NCI-H748 treated with DMSO at 0.1 percent for 48 hours (cell line): ENCODE measurements around the gene TRIL.

Experiments used
- DNase-seq: peaks from one replicate; lab custom pipeline; 2025; lab: John Stamatoyannopoulos, UW

Gene TRIL, protein sequence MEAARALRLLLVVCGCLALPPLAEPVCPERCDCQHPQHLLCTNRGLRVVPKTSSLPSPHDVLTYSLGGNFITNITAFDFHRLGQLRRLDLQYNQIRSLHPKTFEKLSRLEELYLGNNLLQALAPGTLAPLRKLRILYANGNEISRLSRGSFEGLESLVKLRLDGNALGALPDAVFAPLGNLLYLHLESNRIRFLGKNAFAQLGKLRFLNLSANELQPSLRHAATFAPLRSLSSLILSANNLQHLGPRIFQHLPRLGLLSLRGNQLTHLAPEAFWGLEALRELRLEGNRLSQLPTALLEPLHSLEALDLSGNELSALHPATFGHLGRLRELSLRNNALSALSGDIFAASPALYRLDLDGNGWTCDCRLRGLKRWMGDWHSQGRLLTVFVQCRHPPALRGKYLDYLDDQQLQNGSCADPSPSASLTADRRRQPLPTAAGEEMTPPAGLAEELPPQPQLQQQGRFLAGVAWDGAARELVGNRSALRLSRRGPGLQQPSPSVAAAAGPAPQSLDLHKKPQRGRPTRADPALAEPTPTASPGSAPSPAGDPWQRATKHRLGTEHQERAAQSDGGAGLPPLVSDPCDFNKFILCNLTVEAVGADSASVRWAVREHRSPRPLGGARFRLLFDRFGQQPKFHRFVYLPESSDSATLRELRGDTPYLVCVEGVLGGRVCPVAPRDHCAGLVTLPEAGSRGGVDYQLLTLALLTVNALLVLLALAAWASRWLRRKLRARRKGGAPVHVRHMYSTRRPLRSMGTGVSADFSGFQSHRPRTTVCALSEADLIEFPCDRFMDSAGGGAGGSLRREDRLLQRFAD

GRCh38 chr7:28958235-28958979, at the start of gene TRIL:
Gene TRIL, minus strand, starts transcription at chr7:28958330. Its CDS starts 284 bp downstream, at chr7:28958046.
- DNase-seq: no peak

DNA sequence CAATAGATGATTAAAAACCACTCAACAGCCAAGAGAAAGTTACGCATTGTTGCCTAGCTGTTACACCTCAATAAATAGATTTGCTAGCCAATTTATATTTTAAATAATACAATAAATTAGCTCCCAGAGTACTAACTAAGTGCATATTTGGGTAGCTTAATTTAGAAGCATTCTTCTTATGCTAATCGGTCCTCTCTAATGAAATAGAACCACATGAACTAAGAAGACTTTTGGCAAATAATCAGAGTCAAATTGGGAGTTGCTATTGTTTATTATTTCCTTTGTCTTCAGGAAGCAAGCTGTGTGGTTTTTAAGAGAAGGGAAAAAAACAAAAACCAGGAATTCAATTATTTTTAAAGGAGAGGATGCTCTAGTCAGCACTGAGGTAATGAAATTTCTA, 49.0 kb upstream of the TRIL start:
- no peak for DNase-seq

DNA sequence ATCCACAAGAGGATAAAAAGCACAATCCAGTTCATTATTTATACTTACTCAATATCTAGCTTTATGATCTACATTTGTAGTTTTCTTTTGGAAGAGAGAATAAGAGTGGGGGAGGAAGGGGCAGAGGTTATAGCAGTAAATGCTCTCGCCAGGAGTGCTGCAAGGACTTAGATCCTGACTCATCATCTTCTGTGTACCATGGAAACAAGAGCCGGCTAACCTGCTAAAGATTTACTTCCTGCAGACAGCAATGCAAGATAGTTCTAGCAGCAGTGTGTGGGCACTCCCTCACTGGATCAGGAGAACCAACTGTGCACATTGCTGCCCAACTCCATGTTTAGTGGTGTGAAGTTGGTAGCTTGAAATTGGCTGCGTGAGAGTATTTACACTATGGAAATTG, 47.7 kb upstream of the TRIL start:
- no peak for DNase-seq

DNA sequence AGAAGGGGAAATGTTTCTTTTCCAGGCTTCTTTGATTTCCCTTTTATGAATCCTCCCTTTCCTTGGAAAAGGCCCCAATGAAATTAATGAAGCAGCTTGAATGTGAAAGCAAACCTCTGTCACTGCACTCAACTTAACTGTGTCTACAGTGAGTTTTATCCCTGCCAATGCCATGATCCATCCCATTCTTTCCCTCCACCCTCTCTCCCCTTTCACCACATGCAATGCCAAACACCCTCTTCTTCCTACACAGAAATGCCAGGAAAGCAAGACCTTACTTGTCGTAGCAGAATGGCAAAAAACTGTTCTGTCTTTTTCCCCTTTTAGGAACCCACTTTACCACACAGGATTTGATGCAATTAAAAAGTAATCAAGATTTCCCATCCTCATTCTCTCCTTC, 47.3 kb upstream of the TRIL start:
- DNase-seq: no peak

DNA sequence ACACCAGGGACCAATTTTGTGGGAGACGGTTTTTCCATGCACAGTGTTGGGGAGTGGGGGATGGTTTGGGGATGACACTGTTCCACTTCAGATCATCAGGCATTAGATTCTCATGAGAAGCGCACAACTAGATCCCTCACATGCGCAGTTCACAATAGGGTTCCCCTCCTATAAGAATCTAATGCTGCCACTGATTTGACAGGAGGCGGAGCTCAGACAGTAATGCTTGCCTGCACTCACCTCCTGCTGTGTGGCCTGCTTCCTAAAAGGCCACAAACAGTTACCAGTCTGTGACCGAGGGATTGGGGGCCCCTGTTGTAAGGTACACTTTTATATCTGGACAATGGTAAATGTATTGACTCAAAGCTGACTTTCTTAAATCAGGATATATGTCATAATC, 45.6 kb upstream of the TRIL start:
- no peak for DNase-seq

DNA sequence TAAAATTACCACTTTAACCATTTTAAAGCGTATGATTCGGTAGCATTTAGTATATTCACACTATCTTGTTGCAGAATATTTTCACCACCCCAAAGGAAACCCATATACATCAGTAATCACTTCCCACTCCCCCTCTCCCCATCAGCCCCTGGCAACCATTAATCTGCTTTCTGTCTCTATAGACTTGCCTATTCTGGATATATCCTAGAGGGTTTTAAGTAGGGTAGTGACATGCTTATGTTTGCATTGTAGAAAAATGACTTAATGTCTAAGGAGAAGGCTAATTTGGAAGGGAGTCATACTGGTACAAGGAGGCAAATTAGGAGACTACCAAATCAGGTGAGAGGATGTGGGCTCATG, 42.6 kb upstream of the TRIL start:
- DNase-seq: no peak

DNA sequence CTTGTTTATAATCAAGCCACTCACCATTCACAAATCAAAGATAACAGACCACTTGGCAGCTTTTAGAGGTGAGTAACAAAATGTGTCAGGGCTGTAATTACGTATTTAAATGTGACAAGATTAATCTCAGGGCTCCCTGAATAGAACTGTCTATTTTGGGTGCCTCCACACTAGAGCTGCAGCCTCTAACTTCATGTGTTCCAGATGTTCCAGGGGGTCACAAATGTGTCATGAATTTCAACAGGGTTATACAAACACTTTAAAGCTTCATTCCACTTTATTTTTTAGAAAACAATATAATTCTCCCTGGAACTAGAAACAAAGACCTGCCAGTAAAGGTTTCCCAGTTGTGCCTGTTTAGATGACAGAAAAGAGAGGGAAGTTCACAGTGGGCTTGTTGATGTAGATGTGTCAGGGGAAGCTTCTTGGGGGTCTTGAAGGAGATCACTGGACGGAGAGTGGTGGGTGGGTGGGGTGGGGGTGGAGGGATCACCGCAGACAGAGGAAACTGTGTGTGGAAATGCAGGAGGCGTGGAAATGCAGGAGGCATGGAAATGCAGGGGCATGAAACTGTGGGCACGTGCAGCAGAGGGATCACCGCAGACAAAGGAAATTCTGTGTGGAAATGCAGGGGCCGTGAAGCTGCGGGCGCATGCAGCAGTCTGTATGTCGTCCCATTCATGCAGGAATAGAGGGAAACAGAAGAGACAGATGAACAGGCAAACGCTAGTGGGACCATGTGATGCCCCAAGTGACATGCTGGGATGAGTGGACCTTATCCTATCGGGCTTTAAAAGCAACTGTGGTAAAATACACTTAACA, 42.0 kb upstream of the TRIL start:
- DNase-seq: no peak

GRCh38 chr7:28999427-28999826, 41.3 kb upstream of the TRIL start:
- no peak for DNase-seq

DNA sequence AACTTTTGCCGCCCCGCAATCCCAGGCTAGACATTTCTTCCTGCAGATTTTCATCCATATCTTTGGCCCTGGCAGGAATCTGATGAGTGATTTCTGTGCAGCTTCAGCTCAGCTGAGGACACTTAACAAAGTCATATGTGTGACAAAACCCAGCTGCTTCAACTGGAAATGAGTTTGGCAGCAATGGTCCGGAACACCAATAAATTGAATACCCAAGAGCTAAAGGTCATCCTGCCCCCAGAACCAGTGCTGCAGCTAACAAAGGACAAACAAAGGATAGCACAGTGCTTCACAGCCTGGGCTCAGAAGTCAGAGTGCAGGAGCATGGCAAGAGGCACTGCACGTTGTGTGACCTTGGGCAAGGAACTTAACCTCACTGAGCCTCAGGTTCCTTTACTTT, 40.0 kb upstream of the TRIL start:
- no peak for DNase-seq

DNA sequence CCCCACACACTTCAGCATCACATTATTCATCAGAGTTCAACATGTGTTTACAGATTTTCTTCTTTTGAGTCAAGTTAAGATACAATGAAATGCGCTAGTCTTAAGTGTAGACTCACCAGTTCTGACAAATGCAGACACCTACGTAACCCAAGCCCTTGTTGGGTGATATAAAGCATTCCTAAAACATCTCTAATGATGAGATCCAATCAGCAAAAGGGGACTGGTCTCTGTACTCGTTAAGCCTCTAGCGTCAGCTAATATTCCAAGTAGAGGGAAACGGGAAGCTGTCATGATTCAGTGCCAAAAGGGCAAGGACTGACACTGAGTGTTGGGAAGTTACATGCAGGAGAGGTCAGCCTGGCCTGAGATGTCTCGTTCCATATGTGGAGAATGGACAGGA, 38.7 kb upstream of the TRIL start:
- DNase-seq: no peak

- no peak for DNase-seq
These were observed 35.2 kb upstream of the TRIL start for GRCh38 chr7:28993371-28993770.

DNA sequence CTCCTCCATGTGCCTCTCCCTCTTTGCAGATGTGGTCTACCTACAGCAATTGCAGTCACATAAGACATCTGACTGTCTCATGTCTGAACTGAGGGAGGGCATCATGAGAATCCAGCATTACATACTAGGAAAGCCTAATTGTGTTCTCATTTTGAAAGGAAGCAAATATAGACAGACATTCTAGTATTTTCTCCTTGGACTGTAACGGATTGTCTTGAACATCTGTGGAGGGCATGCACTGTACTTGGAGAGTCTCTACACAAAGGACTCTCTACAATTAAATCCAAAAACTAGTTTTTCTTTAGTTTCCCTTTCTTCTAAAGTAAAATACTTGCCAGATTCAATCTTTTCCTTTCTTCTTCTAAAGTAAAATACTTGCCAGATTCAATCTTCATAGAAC, 34.7 kb upstream of the TRIL start:
- DNase-seq: no peak

DNA sequence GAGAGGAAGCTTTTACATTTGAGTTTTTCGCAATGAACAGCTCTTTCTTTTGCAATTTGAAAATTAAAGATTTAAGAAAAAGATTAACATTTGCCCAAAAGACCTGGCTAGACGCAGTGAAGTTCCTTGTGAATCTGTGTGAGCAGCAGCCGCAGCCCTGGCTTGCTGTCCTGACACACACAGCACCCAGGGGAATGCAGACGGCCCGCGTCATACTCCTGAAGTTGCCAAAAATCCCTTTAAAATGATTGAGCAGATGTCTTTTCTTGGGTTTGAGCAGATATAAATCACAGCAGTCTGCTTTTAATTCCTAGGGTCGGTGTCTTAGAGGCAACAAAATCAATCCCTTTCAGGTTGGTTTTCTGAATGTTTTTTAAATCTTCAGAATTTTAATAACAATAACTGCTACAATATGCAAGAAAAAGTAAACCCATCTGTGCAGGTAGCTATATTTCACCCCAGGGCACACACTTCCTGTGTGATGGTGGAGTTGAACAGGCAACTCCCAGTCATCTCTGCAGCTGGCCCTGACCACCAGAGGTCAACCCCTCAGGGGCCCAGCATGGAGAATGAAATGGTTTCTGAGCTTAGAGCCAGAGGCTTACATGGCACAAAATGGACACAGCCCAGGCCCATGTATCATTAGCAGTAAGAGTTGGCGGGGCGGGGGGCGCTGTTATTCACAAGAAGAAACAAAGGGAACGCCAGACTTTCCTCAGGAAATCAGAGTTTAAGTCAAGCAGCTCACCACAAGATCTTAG, 32.2 kb upstream of the TRIL start:
- DNase-seq: no peak

DNA sequence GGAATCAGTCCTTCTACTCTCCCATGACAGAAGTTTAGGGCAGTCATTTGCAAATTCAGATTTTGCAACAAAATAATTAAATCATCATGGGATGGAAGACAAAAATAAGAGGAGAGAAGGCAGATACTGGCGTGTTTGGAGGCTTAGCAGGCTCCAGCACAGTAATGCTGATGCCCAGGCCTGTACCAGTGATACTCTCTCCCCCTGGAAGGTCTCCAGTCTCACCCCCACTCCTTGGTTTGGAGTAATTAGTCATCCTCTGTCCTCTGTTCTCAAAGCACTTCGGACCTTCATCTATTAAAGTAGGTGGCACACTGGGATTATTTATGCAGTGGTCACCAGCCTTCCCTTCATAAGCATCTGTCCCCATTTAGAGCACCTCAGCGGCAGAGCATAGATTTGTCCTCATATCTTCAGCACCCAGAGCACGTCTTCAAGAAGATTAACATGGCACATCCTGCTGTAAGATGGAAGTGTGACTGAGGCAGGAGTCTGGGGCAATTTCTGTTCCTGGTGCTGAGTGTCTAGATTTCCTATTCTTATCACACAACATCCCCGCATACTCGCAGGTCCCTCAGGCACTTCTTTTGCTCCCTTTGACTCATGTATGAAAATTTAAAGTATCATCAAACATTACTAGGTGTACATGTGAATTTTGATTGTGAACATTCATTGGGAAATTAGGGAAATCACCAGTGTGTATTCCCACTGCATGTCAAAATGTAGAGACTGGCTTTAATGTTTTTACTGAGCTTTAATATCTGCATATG, 31.3 kb upstream of the TRIL start:
- DNase-seq: no peak

GRCh38 chr7:28988810-28989209, 30.7 kb upstream of the TRIL start:
- no peak for DNase-seq

GRCh38 chr7:28988091-28988490, 30.0 kb upstream of the TRIL start:
- no peak for DNase-seq

- no peak for DNase-seq
These were observed 28.6 kb upstream of the TRIL start for GRCh38 chr7:28986765-28987110.

DNA sequence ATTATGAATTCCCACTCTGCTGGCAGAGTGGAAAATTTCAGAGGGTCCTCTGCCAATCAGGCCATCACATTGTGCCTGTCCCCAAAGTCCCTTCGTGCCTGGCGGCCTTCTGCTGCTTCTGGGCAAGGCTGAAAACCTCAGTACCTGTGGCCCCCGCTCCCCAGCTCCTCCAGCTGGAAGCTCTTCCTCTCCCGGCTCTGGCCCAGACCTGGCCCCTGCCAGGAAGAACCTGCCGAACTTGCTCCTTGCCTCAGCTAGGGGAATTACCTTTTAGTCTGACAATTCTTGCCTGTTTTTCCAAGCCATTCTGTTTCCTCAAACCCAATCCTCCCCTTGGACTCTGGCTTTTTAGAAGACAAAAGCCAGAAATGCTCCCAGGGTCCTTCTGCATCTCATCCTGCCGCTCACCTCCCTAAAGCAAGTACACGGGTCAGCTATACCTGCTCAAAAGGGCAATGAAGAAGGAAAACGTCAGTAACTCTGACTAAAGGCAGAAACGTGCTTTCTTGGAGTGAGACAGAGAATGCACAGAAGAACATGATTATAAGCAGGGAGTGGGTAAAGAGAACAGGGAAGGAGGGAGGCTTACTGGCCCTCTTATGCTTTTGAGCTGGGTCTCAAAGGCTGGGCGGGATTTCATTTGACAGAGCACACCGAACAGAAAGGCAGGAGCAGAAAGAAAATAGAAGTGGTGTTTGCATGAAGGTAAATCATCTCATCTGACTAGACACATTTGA, 28.1 kb upstream of the TRIL start:
- DNase-seq: no peak

DNA sequence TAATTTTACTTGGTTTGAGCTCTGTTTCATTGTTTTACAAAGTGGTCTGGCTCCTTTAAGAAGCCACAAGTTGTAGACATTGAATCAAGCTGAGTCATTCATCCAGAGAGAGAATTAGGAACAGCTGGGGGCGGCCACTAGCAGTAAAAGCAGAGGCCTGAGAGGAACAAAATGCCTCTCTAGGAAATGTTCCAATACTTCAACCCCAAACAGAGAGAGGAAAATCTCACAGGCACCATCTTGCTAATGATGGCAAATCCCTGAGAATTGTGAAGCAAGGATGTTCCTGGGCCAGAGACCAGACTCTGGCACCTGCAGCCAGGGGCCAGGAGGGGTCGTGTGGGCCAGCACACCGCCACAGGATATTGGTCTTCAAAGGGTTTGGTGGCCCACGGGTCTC, 26.5 kb upstream of the TRIL start:
- DNase-seq: no peak

DNA sequence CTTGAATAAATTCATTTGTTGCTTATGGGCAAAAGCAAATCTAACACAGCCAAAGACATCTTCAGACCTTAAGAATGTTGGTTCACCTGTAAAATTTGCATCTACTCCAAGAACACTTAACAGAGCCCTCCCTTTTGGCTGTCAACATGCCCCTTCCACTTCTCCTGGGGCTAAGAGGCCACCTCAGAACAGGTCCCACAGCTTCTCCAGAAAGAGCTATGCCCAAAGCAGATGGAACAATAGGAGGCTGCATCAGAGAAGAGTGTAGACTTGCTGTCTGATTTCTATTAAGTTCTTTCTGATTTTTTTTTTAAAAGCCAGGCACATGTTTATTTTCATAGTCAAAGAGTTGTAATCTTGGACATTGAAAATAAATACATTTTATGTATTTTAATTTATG, 26.1 kb upstream of the TRIL start:
- no peak for DNase-seq
